MG63 (cell line): Measurements from ENCODE around the gene CHCHD1. TPM values are rescaled to one million over a fixed set of nuclear protein-coding genes. Genes with fewer than 3 reads are reported as not detected.
"Not testable (repeated sequence)": the region's sequence is repeated elsewhere in the genome, so short reads cannot be mapped to it uniquely, and the experiment has no call there.

Experiments
- DNase-seq: peaks from one replicate; pipeline ENCODE4 v3.0.0-alpha.2; 2020
- H3K27me3 ChIP-seq: fragments of 250-450 bp; sonication (Bioruptor Pico); 2 replicates; pipeline ENCODE4 v1.5.1; 2020; ENCODE audit warnings: mild to moderate bottlenecking, moderate library complexity
- H3K36me3 ChIP-seq: fragments of 250-450 bp; sonication (Bioruptor Pico); 2 replicates; pipeline ENCODE4 v1.5.1; 2020; ENCODE audit warnings: mild to moderate bottlenecking, moderate library complexity
- H3K4me3 ChIP-seq: fragments of 250-450 bp; sonication (Bioruptor Pico); 2 replicates; pipeline ENCODE4 v1.5.1; 2020; ENCODE audit warnings: mild to moderate bottlenecking, moderate library complexity
- H3K9me3 ChIP-seq: fragments of 250-450 bp; sonication (Bioruptor Pico); 2 replicates; pipeline ENCODE4 v1.5.1; 2020; ENCODE audit warnings: mild to moderate bottlenecking, moderate library complexity
- total RNA-seq: library from RNA; depleted of rRNA; stranded (reverse); fragments of >200 nt; shearing (Covaris generic); gene quantifications from 2 replicates; pipeline ENCODE4 v1.2.3, GENCODE V29; 2014; ENCODE audit warnings: low replicate concordance

CHCHD1 gene
- total RNA-seq, 1 experiment from 2014 or later: 58.5 TPM

GRCh38 chr10:73785211-73785720, 3.4 kb downstream of the CHCHD1 start, which contains the start of gene ZSWIM8:
Gene ZSWIM8 (plus strand): TSS chr10:73785606. CDS start chr10:73785879, 273 bp downstream.
- DNase-seq: peak; percentile 90
- Histone ChIP-seq H3K4me3 (peak within 1 kb of the TSS; percentile 71), H3K27me3 (no peaks in the 10 kb centered on the region), H3K36me3 (peaks cover 29% of the 10 kb centered on the region), H3K9me3 (no peaks in the 10 kb centered on the region)

GRCh38 chr10:73785721-73786511, 4.1 kb downstream of the CHCHD1 start:
- Histone ChIP-seq H3K36me3 (peaks cover 28% of the 10 kb centered on the region), H3K9me3 (no peaks in the 10 kb centered on the region), H3K4me3 (peak overlapping the region; percentile 71), H3K27me3 (no peaks in the 10 kb centered on the region)
- DNase-seq: peak; percentile 36

- no peak for DNase-seq
- Histone ChIP-seq H3K27me3 (no peaks in the 10 kb centered on the region), H3K9me3 (no peaks in the 10 kb centered on the region), H3K4me3 (peak overlapping the region; percentile 71), H3K36me3 (peaks cover 32% of the 10 kb centered on the region)
Measured at GRCh38 chr10:73786512-73786885, 4.7 kb downstream of the CHCHD1 start.

GRCh38 chr10:73787031-73787800, 5.4 kb downstream of the CHCHD1 start:
- H3K27me3 ChIP-seq, H3K9me3 ChIP-seq, DNase-seq: not testable (repeated sequence)
- Histone ChIP-seq H3K4me3 (peak overlapping the region; percentile 71), H3K36me3 (peaks cover 39% of the 10 kb centered on the region)

GRCh38 chr10:73788864-73789658, 7.2 kb downstream of the CHCHD1 start:
- Histone ChIP-seq H3K4me3 (no peak overlapping the region), H3K36me3 (peaks cover 44% of the 10 kb centered on the region), H3K9me3 (no peaks in the 10 kb centered on the region), H3K27me3 (no peaks in the 10 kb centered on the region)
- DNase-seq: no peak

GRCh38 chr10:73789659-73790055, 7.8 kb downstream of the CHCHD1 start:
- Histone ChIP-seq H3K36me3 (peaks cover 47% of the 10 kb centered on the region), H3K9me3 (no peaks in the 10 kb centered on the region), H3K4me3 (no peak overlapping the region), H3K27me3 (no peaks in the 10 kb centered on the region)
- no peak for DNase-seq

- no peak for DNase-seq
- Histone ChIP-seq H3K9me3 (no peaks in the 10 kb centered on the region), H3K27me3 (no peaks in the 10 kb centered on the region), H3K36me3 (peaks cover 45% of the 10 kb centered on the region), H3K4me3 (no peak overlapping the region)
Measured at GRCh38 chr10:73790886-73791625, 9.2 kb downstream of the CHCHD1 start.

- H3K9me3 ChIP-seq: no peaks in the 10 kb centered on the region
- DNase-seq: no peak
- H3K36me3 ChIP-seq: peaks cover 53% of the 10 kb centered on the region
- no peaks in the 10 kb centered on the region for H3K27me3 ChIP-seq
- no peak overlapping the region for H3K4me3 ChIP-seq
Measured at GRCh38 chr10:73791871-73792400, 10.1 kb downstream of the CHCHD1 start.

GRCh38 chr10:73793456-73793855, 11.6 kb downstream of the CHCHD1 start:
- Histone ChIP-seq H3K4me3 (no peak overlapping the region), H3K9me3 (no peaks in the 10 kb centered on the region), H3K27me3 (no peaks in the 10 kb centered on the region), H3K36me3 (peaks cover 62% of the 10 kb centered on the region)
- DNase-seq: no peak

GRCh38 chr10:73795491-73795890, 13.6 kb downstream of the CHCHD1 start:
- not testable (repeated sequence) for H3K4me3 ChIP-seq, H3K9me3 ChIP-seq, H3K27me3 ChIP-seq, DNase-seq
- H3K36me3 ChIP-seq: peaks cover 55% of the 10 kb centered on the region

- not testable (repeated sequence) for DNase-seq, H3K9me3 ChIP-seq, H3K4me3 ChIP-seq, H3K27me3 ChIP-seq
- H3K36me3 ChIP-seq: peaks cover 53% of the 10 kb centered on the region
Measured at GRCh38 chr10:73796035-73796434, 14.2 kb downstream of the CHCHD1 start.

GRCh38 chr10:73796766-73797165, 14.9 kb downstream of the CHCHD1 start:
- H3K36me3 ChIP-seq: peaks cover 50% of the 10 kb centered on the region
- no peak for DNase-seq
- H3K4me3 ChIP-seq: no peak overlapping the region
- H3K9me3 ChIP-seq: no peaks in the 10 kb centered on the region
- no peaks in the 10 kb centered on the region for H3K27me3 ChIP-seq

- Histone ChIP-seq H3K9me3 (no peaks in the 10 kb centered on the region), H3K4me3 (no peak overlapping the region), H3K36me3 (peaks cover 46% of the 10 kb centered on the region), H3K27me3 (no peaks in the 10 kb centered on the region)
- DNase-seq: no peak
Measured at GRCh38 chr10:73797324-73798025, 15.6 kb downstream of the CHCHD1 start.

- H3K27me3 ChIP-seq: no peaks in the 10 kb centered on the region
- peaks cover 47% of the 10 kb centered on the region for H3K36me3 ChIP-seq
- H3K4me3 ChIP-seq: no peak overlapping the region
- H3K9me3 ChIP-seq: no peaks in the 10 kb centered on the region
- no peak for DNase-seq
Measured at GRCh38 chr10:73798087-73798486, 16.2 kb downstream of the CHCHD1 start.

GRCh38 chr10:73798927-73799560, 17.2 kb downstream of the CHCHD1 start:
- no peak for DNase-seq
- no peaks in the 10 kb centered on the region for H3K9me3 ChIP-seq
- no peaks in the 10 kb centered on the region for H3K27me3 ChIP-seq
- H3K36me3 ChIP-seq: peaks cover 42% of the 10 kb centered on the region
- H3K4me3 ChIP-seq: no peak overlapping the region
